ENCODE data around the gene ARHGAP22.
A peak's percentile ranks its signal among the peaks of the same experiment; 100 is the strongest.

The ARHGAP22 gene

DNA sequence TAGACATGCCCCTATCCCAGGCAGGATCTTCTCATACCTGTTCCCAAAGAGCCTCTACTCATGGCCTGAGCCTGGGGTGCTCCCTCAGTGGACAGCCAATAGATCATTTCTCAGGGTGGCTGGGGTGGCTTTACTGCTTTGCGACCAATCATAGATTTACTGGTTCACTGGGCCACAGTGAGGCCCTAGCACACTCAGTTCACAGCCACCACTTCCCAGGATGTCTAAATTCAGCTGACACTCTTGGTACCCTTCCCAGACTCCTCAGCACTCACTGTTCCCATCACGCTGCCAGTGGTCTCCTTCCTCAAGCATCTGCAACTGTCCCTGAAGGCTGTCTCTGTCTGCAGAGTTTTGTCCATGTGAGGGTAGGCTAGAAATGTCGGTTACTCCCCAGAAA is 50.6 kb downstream of the ARHGAP22 start:
- H3K4me1 ChIP-seq, result no peaks in the 10 kb centered on the region
- no peak overlapping the region for H3K4me3 ChIP-seq
- no peak for DNase-seq (ENCODE audit: low spot score in 2 of 2)
- no peaks in the 10 kb centered on the region for H3K36me3 ChIP-seq (replicated peaks)
- in situ Hi-C loops (cut with MboI; ENCODE audit: low sequenced_read_pairs), result no loop called here
- no peaks in the 10 kb centered on the region for H3K27me3 ChIP-seq (ENCODE audit: low read depth)
- H3K9me3 ChIP-seq, result no peaks in the 10 kb centered on the region

DNA sequence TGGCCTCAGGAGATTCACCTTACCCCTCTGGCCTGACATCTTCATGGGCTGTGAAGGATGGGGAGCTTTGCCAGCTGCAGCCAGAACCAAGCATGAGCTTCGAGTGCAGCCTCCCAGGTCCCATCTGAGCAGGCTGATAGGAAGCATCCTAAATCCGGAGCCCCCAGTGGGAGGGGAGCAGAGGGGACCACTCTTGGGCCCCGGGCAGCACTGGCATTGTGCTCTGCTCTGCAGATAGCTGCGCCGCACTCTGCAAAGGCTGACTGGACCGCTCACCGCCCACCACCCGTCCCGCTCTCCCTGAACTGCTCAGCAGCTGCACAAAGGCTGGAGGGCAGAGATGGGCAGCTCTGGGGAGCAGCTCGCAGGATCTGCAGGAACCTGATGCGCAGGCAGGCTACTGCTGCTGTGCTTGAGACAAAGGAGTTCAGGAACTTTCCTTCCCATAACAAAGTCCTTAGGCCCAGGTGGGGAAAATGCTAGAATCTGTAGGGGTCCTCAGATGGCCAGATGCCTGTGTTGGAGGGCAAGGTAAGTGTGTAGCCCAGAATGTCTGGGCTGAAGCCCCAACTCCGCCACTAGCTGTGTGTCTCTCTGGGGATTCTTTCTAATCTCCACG is 51.8 kb downstream of the ARHGAP22 start:
- H3K4me3 ChIP-seq, result no peak overlapping the region
- no peaks in the 10 kb centered on the region for H3K36me3 ChIP-seq (replicated peaks)
- DNase-seq (ENCODE audit: low spot score in 2 of 2), result no peak
- H3K4me1 ChIP-seq, result no peaks in the 10 kb centered on the region
- in situ Hi-C loops (cut with MboI; ENCODE audit: low sequenced_read_pairs), result no loop called here
- no peaks in the 10 kb centered on the region for H3K9me3 ChIP-seq
- H3K27me3 ChIP-seq (ENCODE audit: low read depth), result no peaks in the 10 kb centered on the region

DNA sequence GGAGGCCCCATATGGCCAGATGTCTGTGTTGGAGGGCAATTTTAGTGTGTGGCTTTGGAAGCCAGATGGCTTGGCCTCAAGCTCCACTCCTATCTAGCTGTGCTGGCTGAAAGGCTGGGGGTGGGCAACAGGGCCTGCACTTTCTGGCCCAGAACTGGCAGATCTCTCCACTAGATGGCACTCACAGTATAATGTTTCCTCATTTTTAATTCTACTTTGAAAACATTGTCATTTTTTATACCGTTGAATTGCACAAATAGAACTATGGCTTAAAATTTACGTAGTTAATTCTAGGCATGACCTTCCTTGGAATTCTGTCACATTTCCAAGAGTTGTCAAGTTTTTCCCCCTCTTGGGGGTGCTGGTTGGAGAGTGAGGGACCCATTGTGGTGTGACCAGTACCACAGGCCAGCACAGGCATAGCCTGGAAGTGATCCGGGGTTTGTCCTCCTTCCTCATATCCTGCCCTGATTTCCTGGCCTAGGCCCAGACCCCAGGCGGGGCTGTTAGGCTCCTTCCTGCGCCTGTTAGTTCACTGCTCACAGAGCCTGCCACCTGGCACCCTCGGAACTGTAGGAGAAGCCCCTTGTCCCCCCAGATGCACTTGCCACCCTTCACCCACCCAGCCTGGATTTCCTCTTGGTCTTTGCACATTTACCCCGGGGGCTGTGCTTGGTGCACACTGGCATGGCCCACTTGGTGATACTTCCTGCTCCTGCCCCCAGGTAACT is 52.8 kb downstream of the ARHGAP22 start:
- DNase-seq (ENCODE audit: low spot score in 2 of 2), result peak in 1 of 2 experiments; percentile 39
- no peaks in the 10 kb centered on the region for H3K27me3 ChIP-seq (ENCODE audit: low read depth)
- in situ Hi-C loops (cut with MboI; ENCODE audit: low sequenced_read_pairs), result no loop called here
- H3K9me3 ChIP-seq, result no peaks in the 10 kb centered on the region
- H3K4me3 ChIP-seq, result no peak overlapping the region
- H3K36me3 ChIP-seq (replicated peaks), result no peaks in the 10 kb centered on the region
- no peaks in the 10 kb centered on the region for H3K4me1 ChIP-seq

DNA sequence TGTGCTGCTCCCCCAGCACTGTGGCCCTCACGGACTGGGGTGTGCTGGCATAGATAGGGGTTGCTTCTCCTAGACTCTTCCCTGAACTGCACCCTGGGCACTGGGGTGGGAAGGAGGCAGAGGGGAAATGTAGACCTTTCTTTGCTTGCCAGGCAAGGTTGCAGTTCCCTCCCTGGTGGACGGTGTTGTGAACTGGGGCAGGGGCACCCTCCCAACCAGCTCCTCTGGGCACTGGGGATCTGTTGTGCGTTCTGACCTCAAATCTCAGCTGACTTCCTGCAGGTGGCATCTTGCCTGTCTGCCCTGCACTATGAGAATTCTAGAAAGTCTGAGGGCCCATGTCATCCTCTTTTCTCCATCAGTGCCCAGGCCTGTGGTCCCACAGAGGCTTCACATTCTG is 53.9 kb downstream of the ARHGAP22 start:
- no peak for DNase-seq (ENCODE audit: low spot score in 2 of 2)
- Histone ChIP-seq H3K27me3 (ENCODE audit: low read depth) (no peaks in the 10 kb centered on the region), H3K36me3 (replicated peaks) (no peaks in the 10 kb centered on the region), H3K4me3 (no peak overlapping the region), H3K9me3 (no peaks in the 10 kb centered on the region), H3K4me1 (no peaks in the 10 kb centered on the region)
- in situ Hi-C loops (cut with MboI; ENCODE audit: low sequenced_read_pairs), result no loop called here

DNA sequence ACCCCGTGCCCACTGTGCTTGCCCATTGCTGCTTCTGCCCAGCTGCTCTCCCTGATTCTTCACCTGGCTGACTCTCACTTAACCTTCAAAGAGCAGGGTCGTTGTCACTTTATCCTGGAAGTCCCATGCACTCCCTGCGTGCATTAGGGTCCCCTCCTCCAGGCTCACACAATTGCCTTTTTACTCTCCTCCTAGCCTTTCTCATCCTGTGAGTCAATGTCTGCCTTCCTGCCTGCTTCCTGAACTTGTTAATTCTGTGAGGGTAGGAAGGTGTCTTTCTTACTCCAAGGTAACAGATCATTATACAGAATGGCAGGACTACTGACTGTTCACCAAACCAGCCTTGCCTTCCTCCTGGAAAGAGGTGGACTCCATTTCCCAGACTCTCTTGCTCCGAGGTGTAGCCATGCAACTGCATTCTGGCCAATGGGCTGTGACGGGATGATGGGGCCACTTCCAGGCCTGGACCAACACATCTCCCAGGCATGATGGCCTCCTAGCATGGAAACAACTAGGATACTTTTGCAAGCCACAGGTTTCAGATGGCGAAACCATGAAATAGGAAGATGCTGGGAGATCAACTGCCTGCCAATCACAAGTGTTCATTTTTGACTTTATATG is 54.7 kb downstream of the ARHGAP22 start:
- Histone ChIP-seq H3K9me3 (no peaks in the 10 kb centered on the region), H3K4me1 (no peaks in the 10 kb centered on the region), H3K4me3 (no peak overlapping the region), H3K36me3 (replicated peaks) (no peaks in the 10 kb centered on the region), H3K27me3 (ENCODE audit: low read depth) (no peaks in the 10 kb centered on the region)
- in situ Hi-C loops (cut with MboI; ENCODE audit: low sequenced_read_pairs), result no loop called here
- no peak for DNase-seq (ENCODE audit: low spot score in 2 of 2)

DNA sequence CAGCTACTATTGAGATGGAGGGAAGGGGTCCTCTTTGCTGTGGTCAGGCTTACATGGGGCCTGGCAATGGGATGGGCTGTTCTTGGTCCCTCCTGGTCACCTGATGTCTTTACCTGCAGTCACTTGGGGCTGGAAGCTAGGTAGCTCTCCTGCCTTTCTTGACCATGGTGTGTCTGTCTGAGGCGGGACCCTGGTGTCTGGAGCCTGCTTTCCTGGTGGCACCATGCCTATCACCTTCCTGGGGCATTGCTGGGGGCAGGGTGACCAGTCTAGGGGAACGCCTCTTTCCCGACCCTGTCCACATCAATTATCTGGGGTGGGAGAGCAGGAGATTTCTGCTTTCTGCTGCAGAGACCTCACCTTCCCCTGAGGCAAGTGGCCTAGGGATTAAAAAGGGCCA is 55.6 kb downstream of the ARHGAP22 start:
- DNase-seq (ENCODE audit: low spot score in 2 of 2), result no peak
- Histone ChIP-seq H3K36me3 (replicated peaks) (no peaks in the 10 kb centered on the region), H3K9me3 (no peaks in the 10 kb centered on the region), H3K4me3 (no peak overlapping the region), H3K4me1 (no peaks in the 10 kb centered on the region), H3K27me3 (ENCODE audit: low read depth) (no peaks in the 10 kb centered on the region)
- in situ Hi-C loops (cut with MboI; ENCODE audit: low sequenced_read_pairs), result no loop called here

DNA sequence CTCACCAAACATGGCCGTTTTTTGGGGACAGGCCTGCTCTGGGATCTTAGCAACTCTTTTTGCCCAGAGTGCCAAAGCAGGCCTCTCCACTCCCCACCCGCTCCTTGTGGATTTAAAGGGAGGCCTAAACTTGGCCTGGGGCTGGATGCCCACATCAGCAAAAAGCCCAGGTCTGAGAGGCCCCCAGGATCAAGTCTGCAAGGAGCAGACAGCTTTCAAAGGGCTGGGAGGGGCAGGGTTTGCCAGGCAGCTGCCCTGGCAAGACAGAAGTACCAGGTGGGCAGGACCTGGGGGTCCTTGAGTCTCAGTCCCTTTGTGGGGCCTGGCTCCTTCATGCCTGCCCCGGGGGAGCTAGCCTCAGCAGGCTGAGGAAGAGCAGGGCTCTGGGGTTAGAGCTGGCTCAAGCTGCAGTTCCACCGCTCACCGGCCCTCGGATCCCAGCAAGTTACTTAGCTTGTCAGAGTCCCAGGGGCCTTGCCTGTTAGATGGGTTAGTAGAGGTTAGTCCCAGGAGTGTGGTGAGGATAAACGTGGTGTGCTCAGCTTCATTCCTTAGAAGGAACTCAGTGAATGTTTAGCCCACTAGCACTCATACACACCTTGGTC is 56.2 kb downstream of the ARHGAP22 start:
- no peaks in the 10 kb centered on the region for H3K27me3 ChIP-seq (ENCODE audit: low read depth)
- H3K36me3 ChIP-seq (replicated peaks), result no peaks in the 10 kb centered on the region
- in situ Hi-C loops (cut with MboI; ENCODE audit: low sequenced_read_pairs), result no loop called here
- no peaks in the 10 kb centered on the region for H3K4me1 ChIP-seq
- no peaks in the 10 kb centered on the region for H3K9me3 ChIP-seq
- no peak for DNase-seq (ENCODE audit: low spot score in 2 of 2)
- H3K4me3 ChIP-seq, result no peak overlapping the region

DNA sequence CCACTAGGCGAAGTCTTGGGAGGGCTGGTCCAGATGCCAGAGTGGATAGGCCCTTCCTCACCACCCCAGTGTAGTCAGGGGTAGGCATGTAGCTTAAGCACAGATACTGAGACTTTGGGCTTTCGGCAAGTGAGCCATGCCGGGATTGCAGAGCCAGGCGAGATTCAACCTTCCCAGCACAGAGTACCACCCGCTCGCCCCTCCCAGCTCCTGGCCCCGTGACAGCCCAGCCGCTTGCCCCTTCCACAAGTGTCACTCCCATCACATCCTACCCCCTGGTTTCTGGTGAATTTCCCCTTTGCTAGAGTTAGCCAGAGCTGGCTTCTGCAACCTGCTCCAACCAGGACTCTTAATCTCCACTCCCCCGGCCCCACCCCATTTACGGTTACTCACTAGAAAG is 56.9 kb downstream of the ARHGAP22 start:
- no peaks in the 10 kb centered on the region for H3K4me1 ChIP-seq
- H3K4me3 ChIP-seq, result no peak overlapping the region
- no peaks in the 10 kb centered on the region for H3K27me3 ChIP-seq (ENCODE audit: low read depth)
- no peaks in the 10 kb centered on the region for H3K36me3 ChIP-seq (replicated peaks)
- in situ Hi-C loops (cut with MboI; ENCODE audit: low sequenced_read_pairs), result no loop called here
- H3K9me3 ChIP-seq, result no peaks in the 10 kb centered on the region
- no peak for DNase-seq (ENCODE audit: low spot score in 2 of 2)

DNA sequence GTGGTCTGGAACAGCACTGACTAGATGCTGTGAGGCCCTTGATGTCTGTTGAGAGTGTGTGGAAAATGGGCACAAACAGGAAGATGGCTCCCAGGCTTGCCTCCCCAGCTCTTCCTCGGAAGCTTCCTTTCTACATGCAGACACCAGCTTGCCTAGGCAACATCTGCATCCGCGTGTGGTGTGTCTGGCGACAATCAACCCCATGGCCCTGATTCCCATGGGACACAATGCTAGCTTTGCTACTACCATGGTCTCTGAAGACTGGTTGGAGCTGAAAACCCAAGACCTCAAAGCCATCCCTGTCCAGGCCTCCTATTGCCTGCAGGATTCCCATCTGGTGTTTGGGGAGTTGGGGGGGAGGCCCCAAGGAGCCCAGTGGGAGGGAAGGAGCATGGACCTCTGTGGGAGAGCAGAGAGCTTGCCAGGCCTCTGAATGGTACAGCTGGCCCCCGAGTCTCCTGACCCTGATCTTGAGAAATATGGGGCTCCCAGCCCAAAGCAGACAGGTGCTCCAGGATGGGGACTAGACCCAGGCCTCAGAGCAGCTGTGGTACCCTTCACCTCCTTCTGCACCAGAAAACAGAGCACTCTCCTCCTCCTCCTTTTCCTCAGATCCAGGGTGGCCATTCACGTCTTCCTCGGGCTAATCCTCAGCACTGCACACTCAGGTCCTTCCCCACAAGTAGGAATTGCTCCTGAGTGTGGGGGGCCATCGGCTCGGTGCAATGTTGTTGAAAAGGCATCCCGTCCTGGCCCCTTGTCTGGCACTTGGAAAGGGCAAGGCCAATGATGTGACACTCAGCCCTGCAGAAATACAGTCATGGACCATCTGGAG is 57.6 kb downstream of the ARHGAP22 start:
- in situ Hi-C loops (cut with MboI; ENCODE audit: low sequenced_read_pairs), result no loop called here

DNA sequence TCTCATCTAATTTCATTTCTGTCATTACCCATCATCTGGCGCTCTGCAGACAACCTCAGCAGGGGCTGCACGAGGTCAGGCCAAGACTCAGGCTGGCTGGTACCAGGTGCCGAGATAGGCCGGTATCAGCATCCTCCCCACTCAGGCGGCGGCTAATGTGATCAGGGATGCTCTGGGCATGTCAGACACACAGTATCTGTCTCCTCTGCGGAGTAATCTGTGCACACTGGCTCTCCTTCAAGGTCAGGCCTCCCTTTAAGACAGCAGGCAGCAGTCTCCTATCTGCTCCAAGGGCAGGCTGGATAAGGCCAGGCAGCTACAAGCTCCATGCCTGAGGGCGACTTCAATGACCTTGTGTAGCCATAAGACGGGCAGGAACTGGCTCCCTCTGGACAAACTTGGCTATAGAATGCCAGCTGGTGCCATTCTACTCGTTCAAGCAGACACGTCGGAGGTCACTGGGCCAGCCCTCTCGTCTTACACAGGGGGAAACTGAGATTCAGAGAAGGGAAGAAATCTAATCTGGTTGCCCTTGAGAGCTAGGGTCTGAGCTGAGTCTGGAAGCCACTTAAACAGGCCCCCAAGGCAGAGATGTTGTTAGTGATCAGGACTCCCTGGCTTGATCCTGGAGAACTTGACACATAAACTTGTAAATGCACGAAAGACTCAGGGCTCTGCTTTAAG is 59.3 kb downstream of the ARHGAP22 start:
- H3K4me3 ChIP-seq, result no peak overlapping the region
- no peaks in the 10 kb centered on the region for H3K4me1 ChIP-seq
- no peak for DNase-seq (ENCODE audit: low spot score in 2 of 2)
- H3K27me3 ChIP-seq (ENCODE audit: low read depth), result no peaks in the 10 kb centered on the region
- H3K9me3 ChIP-seq, result no peaks in the 10 kb centered on the region
- no peaks in the 10 kb centered on the region for H3K36me3 ChIP-seq (replicated peaks)
- in situ Hi-C loops (cut with MboI; ENCODE audit: low sequenced_read_pairs), result no loop called here

More for the DNA sequence above, 57.6 kb downstream of the ARHGAP22 start:
- no peaks in the 10 kb centered on the region for H3K36me3 ChIP-seq (replicated peaks)
- H3K9me3 ChIP-seq, result no peaks in the 10 kb centered on the region
- no peaks in the 10 kb centered on the region for H3K4me1 ChIP-seq
- no peak for DNase-seq (ENCODE audit: low spot score in 2 of 2)
- no peak overlapping the region for H3K4me3 ChIP-seq
- H3K27me3 ChIP-seq (ENCODE audit: low read depth), result no peaks in the 10 kb centered on the region

DNA sequence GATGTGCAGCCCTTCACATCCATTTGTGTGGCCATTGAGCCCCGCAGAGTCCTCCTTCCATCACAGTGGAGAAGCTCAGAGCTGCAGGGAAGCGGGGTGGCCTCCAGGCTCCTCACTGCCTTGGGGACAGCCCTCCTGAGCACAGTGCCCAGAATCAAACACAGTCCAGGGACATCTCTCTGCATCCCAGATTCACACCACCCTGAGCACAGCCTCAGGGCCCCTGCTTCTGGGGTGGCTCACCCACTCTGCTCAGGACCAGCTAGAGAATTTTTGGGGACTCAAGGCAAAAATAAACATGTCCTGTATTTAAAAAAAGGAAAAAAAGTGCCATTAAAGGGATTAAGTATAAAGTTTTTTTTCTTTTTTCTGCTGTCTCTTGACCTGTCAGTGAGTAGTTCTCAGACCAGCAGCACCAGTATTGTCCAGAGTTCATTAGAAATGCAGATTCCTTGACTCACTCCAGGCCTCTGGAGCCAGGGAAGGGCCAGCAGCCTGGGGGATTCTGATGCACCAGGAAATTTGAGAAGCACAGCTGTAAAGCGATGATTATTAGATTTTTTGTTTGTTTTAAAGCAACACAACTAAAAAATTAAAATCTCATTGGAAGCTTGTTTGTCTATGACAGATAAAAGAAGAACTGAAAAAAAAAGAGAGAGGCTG is 61.6 kb downstream of the ARHGAP22 start:
- Histone ChIP-seq H3K27me3 (ENCODE audit: low read depth) (no peaks in the 10 kb centered on the region), H3K36me3 (replicated peaks) (no peaks in the 10 kb centered on the region), H3K4me1 (no peaks in the 10 kb centered on the region), H3K9me3 (no peaks in the 10 kb centered on the region), H3K4me3 (no peak overlapping the region)
- in situ Hi-C loops (cut with MboI; ENCODE audit: low sequenced_read_pairs), result no loop called here
- no peak for DNase-seq (ENCODE audit: low spot score in 2 of 2)

DNA sequence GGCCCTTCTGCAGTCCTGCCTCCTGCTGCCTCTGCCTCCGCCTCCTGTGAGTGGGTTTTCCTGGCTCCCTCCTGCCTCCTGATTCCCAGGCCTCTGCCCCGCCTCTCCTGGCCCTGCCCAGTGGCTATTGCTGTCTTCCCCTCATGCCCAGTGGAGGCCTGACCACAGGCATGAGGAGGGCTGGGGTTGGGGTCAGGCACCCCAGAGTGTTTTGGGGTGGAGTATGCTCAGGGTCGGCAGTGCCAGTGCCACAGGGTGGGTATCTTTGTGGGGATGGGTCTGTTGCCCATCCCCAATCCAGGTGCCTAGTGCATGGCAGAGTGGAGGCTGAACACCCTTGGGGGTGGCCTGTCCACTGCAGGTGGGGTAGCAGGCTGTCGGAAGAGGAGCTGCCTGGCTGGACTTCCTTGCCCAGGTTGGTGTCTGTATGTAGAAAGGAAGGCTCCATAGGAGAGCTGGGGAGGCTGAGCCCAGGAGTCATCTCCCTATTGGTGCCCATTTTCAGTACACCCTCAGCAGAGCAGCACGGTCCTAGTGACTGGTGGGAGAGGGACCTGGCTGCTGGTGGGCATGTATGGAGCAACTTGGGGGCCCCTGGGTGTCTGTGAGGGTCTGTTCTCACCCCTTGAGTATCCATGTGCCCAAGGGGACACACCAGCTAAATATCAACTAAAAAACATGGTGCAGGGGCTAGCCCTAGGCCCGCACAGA is 62.2 kb downstream of the ARHGAP22 start:
- no peaks in the 10 kb centered on the region for H3K27me3 ChIP-seq (ENCODE audit: low read depth)
- in situ Hi-C loops (cut with MboI; ENCODE audit: low sequenced_read_pairs), result no loop called here

More for the DNA sequence above, 62.2 kb downstream of the ARHGAP22 start:
- no peak for DNase-seq (ENCODE audit: low spot score in 2 of 2)
- Histone ChIP-seq H3K4me3 (no peak overlapping the region), H3K36me3 (replicated peaks) (no peaks in the 10 kb centered on the region), H3K9me3 (no peaks in the 10 kb centered on the region), H3K4me1 (no peaks in the 10 kb centered on the region)

Data from HAP-1 (cell line).